Mesothelial cell of epicardium (in vitro differentiated cells): ENCODE measurements around the gene CBLN4. TPM values are rescaled to one million over a fixed set of nuclear protein-coding genes. Genes with fewer than 3 reads are reported as not detected.

Experiments
- DNase-seq, 2 experiments: peaks; one replicate each; pipeline ENCODE4 v3.0.0; 2021; ENCODE audit warnings: low spot score in 2 of 2; ENCODE audit not compliant: unreplicated experiment in 2 of 2
- H3K27ac Mint-ChIP-seq: 2 replicates; pipeline ENCODE4 v1.8.0; 2021; ENCODE audit warnings: mixed read lengths
- H3K27me3 Mint-ChIP-seq: 2 replicates; pipeline ENCODE4 v1.8.0; 2021; ENCODE audit warnings: low read depth, mixed read lengths
- H3K36me3 Mint-ChIP-seq: 2 replicates; pipeline ENCODE4 v1.8.0; 2021; ENCODE audit warnings: mixed read lengths
- H3K4me1 Mint-ChIP-seq: 2 replicates; pipeline ENCODE4 v1.8.0; 2021; ENCODE audit warnings: mixed read lengths
- H3K4me3 Mint-ChIP-seq: 2 replicates; pipeline ENCODE4 v1.8.0; 2021; ENCODE audit warnings: mild to moderate bottlenecking, moderate library complexity, mixed read lengths
- H3K9me3 Mint-ChIP-seq: 2 replicates; pipeline ENCODE4 v1.8.0; 2021; ENCODE audit warnings: mixed read lengths
- CTCF ChIP-seq: fragments of 200-600 bp; sonication (generic); IDR thresholded peaks from one replicate; pipeline ENCODE4 v1.5.0; 2021; ENCODE audit warnings: antibody characterized with exemption; ENCODE audit not compliant: unreplicated experiment
- total RNA-seq: library from RNA; stranded (reverse); gene quantifications from 3 replicates; pipeline ENCODE4 v1.2.1, GENCODE V29; 2021

CBLN4 gene
- total RNA-seq, 1 donor from 2014 or later: not detected

GRCh38 chr20:56002908-56003800 is 2.2 kb downstream of the CBLN4 start:
- Mint-ChIP-seq H3K27me3 (no peaks in the 10 kb centered on the region), H3K4me3 (no peak overlapping the region), H3K27ac (no peak overlapping the region), H3K36me3 (peaks cover 6% of the 10 kb centered on the region), H3K4me1 (no peaks in the 10 kb centered on the region), H3K9me3 (peaks cover 48% of the 10 kb centered on the region)
- no peak for TF ChIP-seq CTCF
- no peak for DNase-seq

- H3K9me3 Mint-ChIP-seq: peaks cover 42% of the 10 kb centered on the region
These were observed 3.4 kb downstream of the CBLN4 start for GRCh38 chr20:56001890-56002289.

GRCh38 chr20:56001106-56001785 is 4.1 kb downstream of the CBLN4 start:
- no peaks in the 10 kb centered on the region for H3K4me1 Mint-ChIP-seq
- H3K4me3 Mint-ChIP-seq: no peak overlapping the region
- H3K27ac Mint-ChIP-seq: no peak overlapping the region
- peaks cover 42% of the 10 kb centered on the region for H3K9me3 Mint-ChIP-seq
- H3K27me3 Mint-ChIP-seq: no peaks in the 10 kb centered on the region
- DNase-seq: no peak
- TF ChIP-seq CTCF: no peak
- peaks cover 3% of the 10 kb centered on the region for H3K36me3 Mint-ChIP-seq

More at GRCh38 chr20:56001890-56002289, 3.4 kb downstream of the CBLN4 start:
- Mint-ChIP-seq H3K4me3 (no peak overlapping the region), H3K4me1 (no peaks in the 10 kb centered on the region), H3K27ac (no peak overlapping the region), H3K36me3 (peaks cover 3% of the 10 kb centered on the region), H3K27me3 (no peaks in the 10 kb centered on the region)
- no peak for DNase-seq
- no peak for TF ChIP-seq CTCF

- H3K36me3 Mint-ChIP-seq: no peaks in the 10 kb centered on the region
- H3K27ac Mint-ChIP-seq: no peak overlapping the region
- H3K4me3 Mint-ChIP-seq: no peak overlapping the region
- DNase-seq: no peak
- TF ChIP-seq CTCF: no peak
- H3K27me3 Mint-ChIP-seq: no peaks in the 10 kb centered on the region
- no peaks in the 10 kb centered on the region for H3K4me1 Mint-ChIP-seq
- H3K9me3 Mint-ChIP-seq: peaks cover 69% of the 10 kb centered on the region
These were observed 26.8 kb downstream of the CBLN4 start for GRCh38 chr20:55978550-55978949.

GRCh38 chr20:55977690-55978459 is 27.4 kb downstream of the CBLN4 start:
- DNase-seq: no peak
- no peak overlapping the region for H3K27ac Mint-ChIP-seq
- no peaks in the 10 kb centered on the region for H3K27me3 Mint-ChIP-seq
- H3K4me3 Mint-ChIP-seq: no peak overlapping the region
- peaks cover 71% of the 10 kb centered on the region for H3K9me3 Mint-ChIP-seq
- TF ChIP-seq CTCF: no peak
- H3K4me1 Mint-ChIP-seq: no peaks in the 10 kb centered on the region
- H3K36me3 Mint-ChIP-seq: no peaks in the 10 kb centered on the region
